Thyroid gland (tissue), 4 donors: ENCODE results near the gene TK2.

Experiments used
- POLR2A ChIP-seq, 2 donors: fragments of 450-650 bp; IDR thresholded peaks; one replicate each; pipeline ENCODE4 v1.6.1; 2017; ENCODE audit warnings: antibody characterized with exemption in 2 of 2, mild to moderate bottlenecking in 2 of 2, moderate library complexity in 1 of 2
- TF ChIP-seq, protein P1 (sequence below), 6 experiments: fragments of 200-600 bp in 3 of 6; fragments of 450-650 bp in 3 of 6; sonication (generic) in 3 of 6; IDR thresholded peaks; one replicate each; pipeline ENCODE4 v1.5.1; 2016 to 2019; ENCODE audit warnings: antibody characterized with exemption in 6 of 6, mild to moderate bottlenecking in 2 of 6, inconsistent platforms in 1 of 6, moderate library complexity in 1 of 6

DNA sequence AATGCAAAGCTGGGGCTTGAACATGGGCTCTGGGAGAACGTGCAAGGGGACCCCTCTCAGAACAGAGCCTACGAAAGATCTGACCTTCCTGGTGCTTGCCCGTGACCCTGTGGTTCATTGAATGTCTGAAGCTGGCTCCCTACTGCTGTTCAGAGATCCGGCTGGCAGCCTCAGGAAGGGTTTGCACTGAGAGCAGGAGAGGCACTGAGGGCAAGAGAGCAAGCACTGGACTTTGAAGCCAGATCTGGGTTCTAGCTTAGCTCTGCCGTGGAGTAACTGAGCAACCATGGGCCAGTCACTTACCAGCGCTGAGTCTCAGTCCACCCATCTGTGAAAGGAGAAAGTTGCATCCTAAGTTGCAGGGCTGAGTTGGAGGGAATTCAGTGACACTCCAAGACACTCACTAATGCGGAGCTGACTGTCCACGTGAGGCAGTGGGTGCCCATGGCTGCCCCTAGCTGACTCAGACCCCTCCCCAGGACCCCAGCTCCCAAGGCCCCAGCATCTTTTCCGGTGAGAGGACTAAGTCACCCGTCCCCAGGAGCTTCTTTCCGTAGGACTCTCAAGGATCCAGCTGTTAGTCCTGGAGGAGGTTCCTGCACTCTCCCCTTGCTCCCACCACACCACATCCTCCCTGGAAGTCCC is 81.5 kb downstream of the TK2 start:
- TF ChIP-seq, protein P1, sequence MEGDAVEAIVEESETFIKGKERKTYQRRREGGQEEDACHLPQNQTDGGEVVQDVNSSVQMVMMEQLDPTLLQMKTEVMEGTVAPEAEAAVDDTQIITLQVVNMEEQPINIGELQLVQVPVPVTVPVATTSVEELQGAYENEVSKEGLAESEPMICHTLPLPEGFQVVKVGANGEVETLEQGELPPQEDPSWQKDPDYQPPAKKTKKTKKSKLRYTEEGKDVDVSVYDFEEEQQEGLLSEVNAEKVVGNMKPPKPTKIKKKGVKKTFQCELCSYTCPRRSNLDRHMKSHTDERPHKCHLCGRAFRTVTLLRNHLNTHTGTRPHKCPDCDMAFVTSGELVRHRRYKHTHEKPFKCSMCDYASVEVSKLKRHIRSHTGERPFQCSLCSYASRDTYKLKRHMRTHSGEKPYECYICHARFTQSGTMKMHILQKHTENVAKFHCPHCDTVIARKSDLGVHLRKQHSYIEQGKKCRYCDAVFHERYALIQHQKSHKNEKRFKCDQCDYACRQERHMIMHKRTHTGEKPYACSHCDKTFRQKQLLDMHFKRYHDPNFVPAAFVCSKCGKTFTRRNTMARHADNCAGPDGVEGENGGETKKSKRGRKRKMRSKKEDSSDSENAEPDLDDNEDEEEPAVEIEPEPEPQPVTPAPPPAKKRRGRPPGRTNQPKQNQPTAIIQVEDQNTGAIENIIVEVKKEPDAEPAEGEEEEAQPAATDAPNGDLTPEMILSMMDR (IDR thresholded peaks at IDR 0.05), result no peak
- no peak for TF ChIP-seq POLR2A (IDR thresholded peaks at IDR 0.05)
